Measurements from ENCODE around the gene TREM1. TPM values are rescaled to one million over a fixed set of nuclear protein-coding genes. Genes with fewer than 3 reads are reported as not detected.

Gene TREM1
- total and polyA plus RNA-seq, 7 donors = 0.21 to 4.0 (median 0.57) TPM

DNA sequence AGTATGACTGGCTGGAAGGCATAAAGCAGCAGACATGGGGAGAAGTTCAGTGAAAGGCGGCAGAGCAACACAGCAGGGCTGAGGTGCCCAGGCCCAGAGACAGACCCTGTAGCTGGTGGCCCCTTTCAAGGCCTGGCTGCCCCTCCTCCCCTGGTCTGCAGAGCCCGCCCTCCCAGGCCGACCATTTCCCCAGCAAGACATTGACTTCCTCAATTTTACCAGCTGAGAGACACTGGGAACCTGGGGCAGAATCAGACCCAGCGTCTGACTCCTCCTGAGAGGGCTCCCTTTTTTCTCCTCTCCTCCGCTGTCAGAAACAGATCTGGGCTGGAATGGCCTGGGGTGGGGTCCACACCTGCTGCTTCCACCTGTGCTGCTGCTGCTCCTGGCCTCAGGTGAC is 58.4 kb downstream of the TREM1 start, which contains the start of gene TREML4:
Gene TREML4, plus strand, starts transcription at position 254 of the 400 bp plus-strand sequence. Its CDS starts 79 bp downstream, at position 333.
- no peaks in the 10 kb centered on the region for H3K4me1 ChIP-seq
- intact Hi-C loops (cut with DNase I) = no loop called here
- H3K27me3 ChIP-seq (ENCODE audit: insufficient read depth in 3 of 3, low read length in 2 of 3) = peaks cover 2 to 22% (median 3%) of the 10 kb centered on the region in 3 donors
- 57 to 65% (median 65%) methylated on average over 5 of the region's 5 CpGs for WGBS, 3 donors
- H3K4me3 ChIP-seq = no peak within 1 kb of the TSS
- H3K9me3 ChIP-seq = no peaks in the 10 kb centered on the region
- no peak for DNase-seq
- no peak for TF ChIP-seq CTCF (IDR thresholded peaks at IDR 0.05)
- no peaks in the 10 kb centered on the region for H3K36me3 ChIP-seq (ENCODE audit: insufficient read depth in 1 of 2, low read depth in 1 of 2)
- H3K27ac ChIP-seq = no peak within 1 kb of the TSS
- no peak for ATAC-seq

GRCh38 chr6:41226752-41227151 is 59.7 kb downstream of the TREM1 start:
- TF ChIP-seq CTCF (IDR thresholded peaks at IDR 0.05) = no peak
- intact Hi-C loops (cut with DNase I) = no loop called here
- H3K27me3 ChIP-seq (ENCODE audit: insufficient read depth in 3 of 3, low read length in 2 of 3) = peaks cover 2 to 22% (median 3%) of the 10 kb centered on the region in 3 donors
- no peaks in the 10 kb centered on the region for H3K36me3 ChIP-seq (ENCODE audit: insufficient read depth in 1 of 2, low read depth in 1 of 2)
- H3K27ac ChIP-seq = no peak overlapping the region
- ATAC-seq = no peak
- no peaks in the 10 kb centered on the region for H3K9me3 ChIP-seq
- no peaks in the 10 kb centered on the region for H3K4me1 ChIP-seq
- H3K4me3 ChIP-seq = no peak overlapping the region
- 16 to 35% (median 24%) methylated on average over 3 of the region's 3 CpGs for WGBS, 3 donors
- no peak for DNase-seq

DNA sequence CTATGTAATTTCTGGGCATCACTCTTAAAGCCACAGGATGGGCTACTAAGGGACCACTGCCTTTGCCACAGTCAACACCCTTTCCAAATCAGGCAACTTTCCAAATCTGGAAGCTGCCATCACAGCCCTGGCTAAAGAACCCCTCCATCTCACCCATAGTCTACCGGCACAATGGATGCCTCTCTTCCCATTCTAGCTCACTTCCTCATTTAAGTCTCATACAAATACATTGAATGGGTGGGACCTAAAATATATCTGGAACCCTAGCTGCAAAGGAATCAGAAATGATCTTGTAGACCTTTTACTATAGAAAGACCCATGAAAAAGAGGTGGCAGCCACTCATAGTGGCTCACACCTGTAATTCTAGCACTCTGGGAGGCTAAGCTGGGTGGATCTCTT is 61.7 kb downstream of the TREM1 start:
- no peak for DNase-seq
- Histone ChIP-seq H3K27me3 (ENCODE audit: insufficient read depth in 3 of 3, low read length in 2 of 3) (peaks cover 0 to 22% (median 3%) of the 10 kb centered on the region in 3 donors), H3K36me3 (ENCODE audit: insufficient read depth in 1 of 2, low read depth in 1 of 2) (no peaks in the 10 kb centered on the region), H3K4me1 (no peaks in the 10 kb centered on the region), H3K9me3 (no peaks in the 10 kb centered on the region), H3K4me3 (no peak overlapping the region), H3K27ac (no peak overlapping the region)
- WGBS, 3 donors = 85 to 96% (median 93%) methylated on average over 1 of the region's 1 CpG
- intact Hi-C loops (cut with DNase I) = no loop called here
- ATAC-seq = no peak
- TF ChIP-seq CTCF (IDR thresholded peaks at IDR 0.05) = no peak

Other genes starting within 250 kb of the TREM1 start
- under 1 TPM; 0.14 to 0.43 (median 0.28) TPM for gene UNC5CL, start 247.5 kb downstream of the TREM1 start, total RNA-seq
- gene UNC5CL, start 247.5 kb downstream of the TREM1 start, polyA plus RNA-seq = under 1 TPM; 0.18 to 0.90 (median 0.33) TPM
- gene TSPO2, start 244.2 kb downstream of the TREM1 start, total RNA-seq = under 1 TPM in 1 of 4 donors, not detected in 3; 0.27 TPM
- gene TSPO2, start 244.2 kb downstream of the TREM1 start, polyA plus RNA-seq = not detected
- gene APOBEC2, start 233.5 kb downstream of the TREM1 start, total RNA-seq = 100 to 1,000 TPM; 135 to 511 (median 272) TPM
- 100 to 1,000 TPM in 1 of 3 donors, 10 to 100 TPM in 2; 16.4 to 141 (median 80.7) TPM for gene APOBEC2, start 233.5 kb downstream of the TREM1 start, polyA plus RNA-seq
- gene OARD1, start 214.3 kb downstream of the TREM1 start, total RNA-seq = 10 to 100 TPM; 13.5 to 23.4 (median 16.6) TPM
- gene OARD1, start 214.3 kb downstream of the TREM1 start, polyA plus RNA-seq = 10 to 100 TPM; 24.6 to 74.6 (median 52.3) TPM
- gene NFYA, start 213.7 kb downstream of the TREM1 start, total RNA-seq = 10 to 100 TPM; 11.8 to 14.1 (median 13.0) TPM
- gene NFYA, start 213.7 kb downstream of the TREM1 start, polyA plus RNA-seq = 10 to 100 TPM in 2 of 3 donors, 1 to 10 TPM in 1; 2.7 to 14.2 (median 10.4) TPM
- under 1 TPM in 1 of 4 donors, not detected in 3; 0.39 TPM for gene TREML1, start 132.3 kb downstream of the TREM1 start, total RNA-seq
- under 1 TPM in 1 of 3 donors, not detected in 2; 0.04 TPM for gene TREML1, start 132.3 kb downstream of the TREM1 start, polyA plus RNA-seq
- gene TREM2, start 123.6 kb downstream of the TREM1 start, total RNA-seq = under 1 TPM in 3 of 4 donors, not detected in 1; 0.42 to 0.73 (median 0.49) TPM
- gene TREM2, start 123.6 kb downstream of the TREM1 start, polyA plus RNA-seq = under 1 TPM; 0.12 to 0.38 (median 0.17) TPM
- gene TREML2, start 85.5 kb downstream of the TREM1 start, total RNA-seq = under 1 TPM; 0.06 to 0.20 (median 0.10) TPM
- gene TREML2, start 85.5 kb downstream of the TREM1 start, polyA plus RNA-seq = under 1 TPM in 1 of 3 donors, not detected in 2; 0.01 TPM
- gene TREML4, start 58.3 kb downstream of the TREM1 start, total RNA-seq = not detected
- gene TREML4, start 58.3 kb downstream of the TREM1 start, polyA plus RNA-seq = under 1 TPM in 1 of 3 donors, not detected in 2; 0.01 TPM
- not detected for gene NCR2, start 48.9 kb upstream of the TREM1 start, total RNA-seq
- gene NCR2, start 48.9 kb upstream of the TREM1 start, polyA plus RNA-seq = not detected